RWPE2 (cell line): Measurements from ENCODE around the gene ADAMTS16.

ENCODE experiments used
- ATAC-seq: fragments of 200-7000 bp; cut with Tn5 transposase; 3 replicates; pipeline ENCODE4 v1.9.1; 2021; ENCODE audit warnings: low read depth
- DNase-seq: peaks from one replicate; pipeline ENCODE4 v3.0.0-alpha.2; 2020; ENCODE audit warnings: low spot score
- H3K27ac ChIP-seq: fragments of 450-650 bp; 2 replicates; pipeline ENCODE4 v1.5.1; 2017; ENCODE audit warnings: mild to moderate bottlenecking; ENCODE audit not compliant: poor library complexity, severe bottlenecking
- H3K27me3 ChIP-seq: fragments of 250-450 bp; sonication (Bioruptor Pico); 2 replicates; pipeline ENCODE4 v1.5.1; 2021; ENCODE audit warnings: mild to moderate bottlenecking, moderate library complexity; ENCODE audit not compliant: insufficient read depth, poor library complexity, severe bottlenecking
- H3K36me3 ChIP-seq: fragments of 250-450 bp; sonication (Bioruptor Pico); 2 replicates; pipeline ENCODE4 v1.5.1; 2020; ENCODE audit warnings: low read depth, mild to moderate bottlenecking, moderate library complexity
- H3K4me1 ChIP-seq: fragments of 250-450 bp; sonication (Bioruptor Pico); 2 replicates; pipeline ENCODE4 v1.5.1; 2021; ENCODE audit warnings: mild to moderate bottlenecking, moderate library complexity; ENCODE audit not compliant: insufficient read depth, poor library complexity, severe bottlenecking
- H3K4me3 ChIP-seq: fragments of 250-450 bp; sonication (Bioruptor Pico); 2 replicates; pipeline ENCODE4 v1.5.1; 2021; ENCODE audit warnings: mild to moderate bottlenecking, moderate library complexity; ENCODE audit not compliant: severe bottlenecking
- H3K9me3 ChIP-seq: fragments of 250-450 bp; sonication (Bioruptor Pico); 2 replicates; pipeline ENCODE4 v1.5.1; 2021; ENCODE audit warnings: mild to moderate bottlenecking, moderate library complexity; ENCODE audit not compliant: severe bottlenecking
- CTCF ChIP-seq: fragments of 450-650 bp; IDR thresholded peaks from one replicate; pipeline ENCODE4 v1.5.1; 2017; ENCODE audit warnings: mild to moderate bottlenecking, moderate library complexity; ENCODE audit not compliant: poor library complexity, severe bottlenecking

Gene ADAMTS16

GRCh38 chr5:5273398-5273797 lies 133.3 kb downstream of the ADAMTS16 start:
- H3K27me3 ChIP-seq = no peaks in the 10 kb centered on the region
- peaks cover 18% of the 10 kb centered on the region for H3K4me1 ChIP-seq
- DNase-seq (no peak), ATAC-seq (no peak)
- no peaks in the 10 kb centered on the region for H3K9me3 ChIP-seq
- no peaks in the 10 kb centered on the region for H3K36me3 ChIP-seq
- H3K4me3 ChIP-seq = no peak overlapping the region
- no peak for TF ChIP-seq CTCF
- peak overlapping the region; percentile 87 for H3K27ac ChIP-seq

GRCh38 chr5:5273976-5274375 lies 133.8 kb downstream of the ADAMTS16 start:
- ATAC-seq = no peak
- H3K4me3 ChIP-seq = no peak overlapping the region
- no peaks in the 10 kb centered on the region for H3K36me3 ChIP-seq
- no peak for TF ChIP-seq CTCF
- DNase-seq = no peak
- H3K27ac ChIP-seq = no peak overlapping the region
- H3K27me3 ChIP-seq = no peaks in the 10 kb centered on the region
- peaks cover 18% of the 10 kb centered on the region for H3K4me1 ChIP-seq
- no peaks in the 10 kb centered on the region for H3K9me3 ChIP-seq

GRCh38 chr5:5275211-5275610 lies 135.1 kb downstream of the ADAMTS16 start:
- no peak overlapping the region for H3K4me3 ChIP-seq
- TF ChIP-seq CTCF = no peak
- no peak for ATAC-seq
- no peaks in the 10 kb centered on the region for H3K36me3 ChIP-seq
- peaks cover 18% of the 10 kb centered on the region for H3K4me1 ChIP-seq
- H3K27me3 ChIP-seq = no peaks in the 10 kb centered on the region
- no peak overlapping the region for H3K27ac ChIP-seq
- H3K9me3 ChIP-seq = no peaks in the 10 kb centered on the region
- DNase-seq = no peak

- H3K36me3 ChIP-seq = no peaks in the 10 kb centered on the region
- H3K4me3 ChIP-seq = no peak overlapping the region
- peaks cover 13% of the 10 kb centered on the region for H3K4me1 ChIP-seq
- DNase-seq (no peak), ATAC-seq (no peak)
- TF ChIP-seq CTCF = no peak
- no peaks in the 10 kb centered on the region for H3K9me3 ChIP-seq
- no peaks in the 10 kb centered on the region for H3K27me3 ChIP-seq
- H3K27ac ChIP-seq = no peak overlapping the region
Measured at GRCh38 chr5:5276430-5276829, 136.3 kb downstream of the ADAMTS16 start.

- DNase-seq = no peak
Measured at GRCh38 chr5:5276951-5277517, 136.9 kb downstream of the ADAMTS16 start.

More at GRCh38 chr5:5276951-5277517, 136.9 kb downstream of the ADAMTS16 start:
- H3K36me3 ChIP-seq = no peaks in the 10 kb centered on the region
- H3K9me3 ChIP-seq = no peaks in the 10 kb centered on the region
- no peak overlapping the region for H3K4me3 ChIP-seq
- H3K27ac ChIP-seq = no peak overlapping the region
- no peak for ATAC-seq
- no peak for TF ChIP-seq CTCF
- H3K27me3 ChIP-seq = no peaks in the 10 kb centered on the region
- H3K4me1 ChIP-seq = peaks cover 7% of the 10 kb centered on the region
